Activated naive CD8-positive, alpha-beta T cell treated with anti-CD3 and anti-CD28 coated beads, Interleukin-2, amount 50 U/mL, for 24 hours (primary cell): ENCODE measurements around the gene GSC2.
A peak's percentile ranks its signal among the peaks of the same experiment; 100 is the strongest.

Experiments
- ATAC-seq: fragments of 150-1000 bp; cut with Tn5 transposase; one replicate; pipeline ENCODE4 v1.10.0; 2021
- DNase-seq: peaks from one replicate; pipeline ENCODE4 v3.0.0; 2021
- H3K27ac Mint-ChIP-seq: one replicate; pipeline ENCODE4 v1.8.0; 2021; ENCODE audit warnings: mild to moderate bottlenecking, mixed read lengths
- H3K27me3 Mint-ChIP-seq: one replicate; pipeline ENCODE4 v1.8.0; 2021; ENCODE audit warnings: mixed read lengths
- H3K36me3 Mint-ChIP-seq: one replicate; pipeline ENCODE4 v1.8.0; 2021; ENCODE audit warnings: low read depth, mixed read lengths
- H3K4me1 Mint-ChIP-seq: one replicate; pipeline ENCODE4 v1.8.0; 2021; ENCODE audit warnings: mixed read lengths
- H3K4me3 Mint-ChIP-seq: one replicate; pipeline ENCODE4 v1.8.0; 2021; ENCODE audit warnings: mild to moderate bottlenecking, moderate library complexity, mixed read lengths
- H3K9me3 Mint-ChIP-seq: one replicate; pipeline ENCODE4 v1.8.0; 2021; ENCODE audit warnings: mixed read lengths

Gene GSC2

DNA sequence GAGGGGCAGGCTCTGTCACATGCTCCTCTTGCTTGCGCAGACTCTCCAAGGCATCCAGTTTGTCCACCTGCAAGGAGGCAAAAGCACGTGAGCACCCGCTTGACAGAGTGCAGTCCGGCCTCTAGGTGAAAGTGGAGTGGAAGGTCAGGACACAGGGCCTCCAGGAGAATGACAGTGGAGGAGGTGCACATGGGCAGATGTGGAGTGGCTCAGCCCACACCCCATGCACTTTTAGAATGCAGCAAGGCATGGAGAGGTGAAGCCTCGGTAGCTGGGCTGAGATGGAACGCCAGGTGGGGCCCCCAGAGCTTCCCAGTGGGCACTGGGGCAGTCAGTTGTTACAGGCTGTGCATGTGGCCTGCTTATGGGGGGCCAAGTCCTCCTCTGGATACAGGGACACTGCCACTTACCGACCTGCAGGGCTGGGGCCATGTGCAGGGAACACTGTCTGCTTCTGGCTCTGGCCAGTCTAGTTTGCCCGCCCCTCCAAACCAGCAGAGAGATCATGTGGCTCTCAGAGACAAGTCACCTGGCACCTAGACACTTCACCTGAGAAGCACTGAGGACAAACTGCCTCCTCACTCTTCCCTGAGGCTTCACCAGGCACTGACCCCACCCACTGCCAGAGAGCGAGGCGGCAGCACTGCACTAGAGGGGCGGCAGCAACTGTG lies 30.8 kb upstream of the GSC2 start:
- no peaks in the 10 kb centered on the region for H3K36me3 Mint-ChIP-seq
- peaks cover 27% of the 10 kb centered on the region for H3K4me1 Mint-ChIP-seq
- DNase-seq (no peak), ATAC-seq (no peak)
- H3K27ac Mint-ChIP-seq = peak overlapping the region; percentile 62
- no peaks in the 10 kb centered on the region for H3K27me3 Mint-ChIP-seq
- H3K9me3 Mint-ChIP-seq = no peaks in the 10 kb centered on the region
- H3K4me3 Mint-ChIP-seq = no peak overlapping the region

DNA sequence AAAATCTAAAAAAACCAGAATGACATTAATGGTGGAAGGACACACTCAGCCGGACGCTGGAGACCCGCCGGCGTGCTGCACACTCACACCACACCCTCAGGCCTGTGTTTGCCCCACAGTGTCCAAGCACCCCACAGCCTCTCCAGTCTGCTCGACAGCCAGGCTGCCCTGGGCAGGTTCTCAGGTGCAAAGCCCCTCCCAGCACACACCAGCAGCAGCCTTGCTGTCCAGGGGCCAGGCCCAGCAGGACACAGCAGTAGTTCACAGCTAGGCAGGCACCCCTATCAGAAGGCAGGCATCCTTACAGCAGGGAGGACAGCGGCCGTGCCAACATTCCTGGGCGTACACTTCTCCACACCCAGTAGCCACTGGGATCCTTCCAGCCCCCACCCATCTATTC lies 30.1 kb upstream of the GSC2 start:
- Mint-ChIP-seq H3K9me3 (no peaks in the 10 kb centered on the region), H3K36me3 (peaks cover 1% of the 10 kb centered on the region), H3K4me1 (peaks cover 27% of the 10 kb centered on the region), H3K27me3 (no peaks in the 10 kb centered on the region), H3K4me3 (no peak overlapping the region), H3K27ac (no peak overlapping the region)
- ATAC-seq = no peak
- no peak for DNase-seq

DNA sequence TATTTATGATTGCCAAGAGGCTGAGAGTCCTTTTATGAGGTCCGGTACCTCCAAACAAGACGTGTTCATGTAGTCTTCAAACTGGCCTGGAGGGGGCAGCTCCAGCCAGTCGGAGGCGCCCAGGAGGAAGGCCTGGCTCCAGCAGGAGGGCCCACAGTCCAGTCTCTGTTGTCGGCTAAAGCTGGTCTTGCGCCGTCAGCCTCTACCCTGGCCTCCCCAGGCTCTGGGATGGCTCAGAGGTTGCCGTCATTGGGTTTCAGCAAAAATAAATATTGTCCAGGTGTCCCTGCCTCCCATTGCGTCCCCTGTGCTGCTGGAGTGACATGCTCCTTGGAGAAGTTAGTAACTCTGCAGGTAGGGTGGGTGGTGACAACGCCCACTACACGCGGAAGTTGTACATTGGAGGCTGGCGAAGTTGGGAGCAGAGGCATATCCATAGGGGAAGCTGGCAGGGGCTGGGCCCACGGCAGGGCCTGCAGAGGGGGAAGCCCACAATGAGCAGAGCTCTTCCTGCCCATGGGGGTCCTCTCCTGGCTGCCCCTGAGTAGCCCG lies 29.5 kb upstream of the GSC2 start:
- no peaks in the 10 kb centered on the region for H3K27me3 Mint-ChIP-seq
- H3K4me1 Mint-ChIP-seq = peaks cover 28% of the 10 kb centered on the region
- H3K9me3 Mint-ChIP-seq = no peaks in the 10 kb centered on the region
- peak; percentile 59 for DNase-seq
- peak overlapping the region; percentile 59 for H3K27ac Mint-ChIP-seq
- H3K4me3 Mint-ChIP-seq = peak overlapping the region; percentile 79
- ATAC-seq = peak; percentile 31
- peaks cover 1% of the 10 kb centered on the region for H3K36me3 Mint-ChIP-seq

DNA sequence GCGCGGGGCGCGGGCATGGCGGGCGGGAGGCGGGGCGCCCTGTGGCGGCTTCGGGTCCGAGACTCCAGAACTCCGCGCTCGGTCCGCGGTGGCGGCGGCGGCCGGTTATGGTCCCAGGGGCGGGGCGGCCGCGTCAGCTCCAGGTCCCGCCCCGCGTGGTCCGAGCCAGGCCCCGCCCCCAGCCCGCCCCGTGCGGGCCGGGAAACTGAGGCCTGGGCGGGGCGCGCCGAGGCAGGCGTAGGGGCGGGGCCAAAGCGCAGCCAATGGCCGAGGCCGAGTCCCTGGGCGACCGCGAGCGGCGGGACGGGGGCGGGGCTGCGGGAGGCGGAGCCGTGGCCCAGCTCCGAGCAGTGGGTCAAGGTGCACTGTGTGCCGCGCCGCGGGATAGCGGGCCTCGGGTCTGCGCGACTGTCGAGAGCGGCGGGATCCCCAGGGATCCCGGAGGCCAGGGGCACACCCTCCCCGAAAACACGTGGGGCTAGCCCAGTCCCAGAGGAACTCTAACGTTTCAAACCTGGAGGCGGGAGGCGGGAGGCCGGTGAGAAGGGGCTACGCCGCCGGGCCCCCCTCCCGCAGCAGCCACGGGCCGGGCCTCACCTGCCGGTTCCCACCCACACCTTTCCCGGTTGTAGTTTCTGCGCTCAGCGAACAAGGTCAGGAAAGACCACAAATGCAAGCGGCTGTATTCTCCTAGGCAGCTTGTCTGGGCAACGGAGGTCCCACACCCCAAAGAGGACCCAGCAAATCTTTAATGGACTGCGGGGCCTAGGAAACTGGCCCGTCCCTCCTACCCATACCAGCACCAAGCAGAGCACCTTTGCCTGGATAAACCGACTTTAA lies 28.8 kb upstream of the GSC2 start, which contains the start of gene SLC25A1:
Gene SLC25A1 (minus strand): TSS at position 80 of the 840 bp plus-strand sequence. CDS start 63 bp downstream, at position 17.
- peak; percentile 92 for DNase-seq
- no peaks in the 10 kb centered on the region for H3K9me3 Mint-ChIP-seq

DNA sequence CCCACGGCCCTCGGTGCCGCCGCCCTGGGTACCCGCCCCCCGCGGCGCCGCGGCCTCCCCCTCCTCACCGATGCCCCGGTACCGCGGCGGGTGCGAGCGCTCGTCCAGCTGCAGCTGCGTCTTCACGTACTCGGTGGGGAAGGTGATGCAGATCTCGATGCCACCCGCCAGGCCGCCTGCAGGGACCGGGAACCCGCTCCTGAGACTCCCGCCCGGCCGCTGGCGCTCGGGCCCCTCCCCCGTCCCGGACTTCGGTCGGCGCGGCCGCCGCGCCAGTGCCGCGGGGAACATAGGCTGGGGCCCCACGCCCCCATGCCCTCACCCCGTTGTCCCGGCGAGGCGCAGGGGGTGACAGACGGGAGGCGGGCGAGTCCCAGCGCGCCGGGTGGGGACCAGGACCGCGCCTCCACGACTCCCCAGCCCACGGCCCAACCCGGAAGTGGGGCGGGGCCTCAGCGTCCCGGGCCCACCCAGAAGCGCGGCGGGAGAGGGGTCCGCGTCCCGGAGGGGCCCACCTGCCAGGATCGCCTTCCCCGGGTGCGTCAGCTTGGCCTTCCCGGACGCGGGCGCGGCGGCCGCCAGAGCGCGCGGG lies 28.1 kb upstream of the GSC2 start:
- peaks cover 41% of the 10 kb centered on the region for H3K4me1 Mint-ChIP-seq
- no peak overlapping the region for H3K27ac Mint-ChIP-seq
- no peaks in the 10 kb centered on the region for H3K27me3 Mint-ChIP-seq
- peak overlapping the region; percentile 38 for H3K4me3 Mint-ChIP-seq
- peaks cover 1% of the 10 kb centered on the region for H3K36me3 Mint-ChIP-seq
- H3K9me3 Mint-ChIP-seq = no peaks in the 10 kb centered on the region
- ATAC-seq (peak; percentile 34), DNase-seq (peak; percentile 53)

More for the DNA sequence above, 28.8 kb upstream of the GSC2 start, which contains the start of gene SLC25A1:
- Mint-ChIP-seq H3K36me3 (peaks cover 1% of the 10 kb centered on the region), H3K27ac (peak within 1 kb of the TSS; percentile 59), H3K4me3 (peak within 1 kb of the TSS; percentile 79), H3K4me1 (peaks cover 34% of the 10 kb centered on the region), H3K27me3 (no peaks in the 10 kb centered on the region)
- ATAC-seq = peak; percentile 76

DNA sequence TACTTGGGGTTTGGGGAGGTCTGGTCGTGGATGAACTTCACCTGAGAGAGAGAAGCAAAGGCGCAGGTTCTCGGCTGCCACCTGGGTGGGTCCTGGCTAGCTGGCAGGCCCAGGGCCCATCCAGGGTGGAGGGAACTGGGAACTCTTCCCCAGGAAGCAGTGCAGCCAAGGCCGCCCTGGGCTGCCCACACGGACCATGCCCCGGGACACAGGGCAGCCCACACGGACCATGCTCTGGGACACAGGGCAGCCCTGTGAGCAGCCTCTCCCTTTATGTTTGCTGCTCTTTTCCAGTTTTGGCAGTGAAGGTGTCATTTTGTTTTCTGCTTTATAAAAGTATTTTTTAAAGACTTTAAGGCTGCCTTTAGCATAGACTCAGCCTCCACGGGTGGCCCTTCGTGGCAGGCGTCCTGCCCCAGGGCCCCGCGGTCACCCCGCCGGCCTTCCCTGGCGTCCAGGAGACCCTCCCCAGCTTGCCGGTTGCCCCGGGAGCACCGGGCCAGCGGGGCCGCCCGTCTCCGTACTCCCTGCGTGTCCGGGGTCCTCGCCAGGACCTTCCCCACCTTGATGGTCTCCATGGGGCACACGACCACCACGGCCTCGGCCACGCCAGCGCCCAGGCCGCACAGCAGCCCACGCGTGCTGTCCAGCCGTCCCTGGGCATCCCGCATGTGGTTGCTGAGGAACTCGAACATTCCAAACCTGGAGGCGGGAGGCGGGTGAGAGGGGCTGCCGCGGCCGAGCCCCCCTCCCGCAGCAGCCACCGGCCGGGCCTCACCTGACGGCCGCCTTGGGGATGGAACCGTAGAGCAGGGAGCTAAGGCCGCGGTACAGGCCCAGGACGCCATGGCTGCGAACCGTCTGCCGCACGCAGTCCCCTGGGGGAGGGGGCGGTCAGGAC lies 27.3 kb upstream of the GSC2 start:
- H3K9me3 Mint-ChIP-seq = no peaks in the 10 kb centered on the region
- DNase-seq (no peak), ATAC-seq (no peak)
- H3K27me3 Mint-ChIP-seq = no peaks in the 10 kb centered on the region
- H3K4me1 Mint-ChIP-seq = peaks cover 45% of the 10 kb centered on the region
- H3K36me3 Mint-ChIP-seq = peaks cover 6% of the 10 kb centered on the region
- H3K4me3 Mint-ChIP-seq = peak overlapping the region; percentile 71
- no peak overlapping the region for H3K27ac Mint-ChIP-seq

DNA sequence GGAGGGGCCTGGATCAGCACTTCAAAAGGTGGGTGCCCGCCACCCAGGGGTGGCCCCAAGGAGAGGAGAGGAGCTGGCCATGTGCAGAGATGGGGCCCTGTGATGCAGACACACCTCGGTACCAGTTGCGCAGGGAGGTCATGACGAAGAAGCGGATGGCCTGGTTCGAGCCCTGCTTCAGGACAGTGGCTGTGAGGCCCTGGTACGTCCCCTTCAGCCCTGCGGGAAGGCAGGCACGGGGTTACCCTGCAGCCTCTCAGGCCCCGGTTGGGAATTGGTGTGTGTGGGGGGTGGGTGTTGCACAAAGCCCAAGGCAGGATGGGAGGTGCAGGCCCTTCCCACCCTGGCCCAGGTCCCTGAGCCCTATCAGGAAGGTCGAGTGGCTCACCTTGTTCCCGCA lies 26.6 kb upstream of the GSC2 start:
- Mint-ChIP-seq H3K4me1 (peaks cover 42% of the 10 kb centered on the region), H3K27me3 (no peaks in the 10 kb centered on the region), H3K9me3 (no peaks in the 10 kb centered on the region)

DNA sequence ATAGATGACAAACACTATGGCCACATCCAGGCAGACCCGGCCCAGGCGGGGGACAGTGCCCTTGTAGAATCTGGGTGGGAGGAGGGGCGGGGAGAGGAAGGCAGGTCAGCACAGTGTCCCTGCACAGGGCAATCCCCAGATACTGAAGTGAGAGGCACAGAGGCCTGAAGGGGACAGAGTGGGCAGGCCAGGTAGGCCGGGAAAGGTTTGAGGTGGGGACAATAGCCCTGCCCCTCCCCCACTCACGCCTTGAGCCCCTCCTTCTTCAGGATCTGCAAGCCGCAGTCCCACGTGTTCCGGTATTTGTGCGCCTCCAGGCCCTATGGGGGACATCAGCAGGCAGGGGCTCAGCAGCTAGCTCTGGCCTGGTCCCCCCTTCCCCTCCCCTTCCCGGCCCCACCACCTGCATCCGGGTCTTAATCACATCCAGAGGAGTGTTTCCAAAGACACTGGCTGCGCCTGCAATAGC lies 26.1 kb upstream of the GSC2 start:
- Mint-ChIP-seq H3K27ac (peak overlapping the region; percentile 35), H3K36me3 (peaks cover 9% of the 10 kb centered on the region), H3K9me3 (no peaks in the 10 kb centered on the region), H3K4me3 (peak overlapping the region; percentile 24), H3K4me1 (peaks cover 38% of the 10 kb centered on the region), H3K27me3 (no peaks in the 10 kb centered on the region)
- ATAC-seq (no peak), DNase-seq (no peak)

More for the DNA sequence above, 26.6 kb upstream of the GSC2 start:
- ATAC-seq (no peak), DNase-seq (no peak)
- peaks cover 9% of the 10 kb centered on the region for H3K36me3 Mint-ChIP-seq
- H3K4me3 Mint-ChIP-seq = peak overlapping the region; percentile 24
- no peak overlapping the region for H3K27ac Mint-ChIP-seq

DNA sequence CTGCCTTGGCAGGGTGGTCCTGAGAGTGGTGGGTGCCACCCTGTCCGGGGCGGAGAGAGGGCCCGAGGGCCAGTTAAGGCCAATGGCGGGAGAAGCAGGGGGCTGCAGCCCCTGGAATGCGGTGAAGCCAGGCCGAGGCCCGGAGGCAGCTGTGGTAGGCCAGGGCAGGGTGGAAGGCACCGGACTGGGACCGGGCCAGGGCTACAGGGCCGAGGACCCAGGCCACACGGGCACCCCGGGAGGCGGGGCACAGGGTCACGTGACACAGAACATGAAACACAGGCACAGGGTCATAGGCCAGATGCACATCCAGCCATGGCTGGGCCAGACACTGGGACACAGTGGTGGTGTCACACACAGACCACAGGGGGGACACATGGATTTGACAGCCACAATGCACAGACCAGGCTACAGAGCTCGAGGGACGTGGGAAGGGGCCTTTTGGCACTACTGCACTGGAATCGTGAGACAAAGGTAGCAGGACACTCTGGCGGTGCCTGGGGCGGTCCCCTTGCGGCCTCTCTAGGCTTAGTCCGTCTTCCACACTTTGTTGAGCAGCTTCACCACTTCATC lies 25.6 kb upstream of the GSC2 start:
- Mint-ChIP-seq H3K9me3 (no peaks in the 10 kb centered on the region), H3K4me1 (peaks cover 38% of the 10 kb centered on the region), H3K27me3 (peaks cover 3% of the 10 kb centered on the region), H3K36me3 (peaks cover 9% of the 10 kb centered on the region), H3K4me3 (no peak overlapping the region), H3K27ac (peak overlapping the region; percentile 35)
- no peak for DNase-seq
- ATAC-seq = no peak

DNA sequence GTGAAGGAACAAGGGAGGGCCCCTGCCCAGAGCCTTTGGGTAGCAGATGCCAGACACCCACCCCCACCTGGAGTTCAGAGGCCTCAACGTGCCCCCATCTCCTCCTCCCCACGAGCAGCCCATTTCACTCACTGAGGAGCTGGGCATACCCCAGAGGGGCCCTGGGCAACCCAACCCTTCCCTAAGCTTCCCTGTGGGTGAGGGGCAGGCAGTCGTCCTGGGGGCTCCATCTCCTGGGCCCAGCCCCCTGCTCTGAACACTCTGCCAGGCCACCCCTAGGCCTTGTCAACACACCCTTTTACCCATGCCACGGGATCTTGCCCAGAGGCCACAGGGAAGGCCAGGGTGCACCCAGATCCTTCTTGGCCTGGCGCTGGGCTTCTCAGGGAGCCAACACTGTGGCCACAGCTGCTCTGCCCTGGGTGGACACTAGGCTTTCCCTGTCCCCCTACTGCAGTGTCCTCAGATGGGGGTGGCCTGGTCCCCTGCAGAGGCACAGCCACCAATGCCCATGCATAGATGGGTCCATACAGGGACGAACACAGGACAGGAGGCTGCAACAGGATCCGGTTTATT lies 25.0 kb upstream of the GSC2 start:
- Mint-ChIP-seq H3K27me3 (peaks cover 7% of the 10 kb centered on the region), H3K9me3 (no peaks in the 10 kb centered on the region), H3K36me3 (peaks cover 9% of the 10 kb centered on the region), H3K27ac (no peak overlapping the region), H3K4me3 (no peak overlapping the region), H3K4me1 (peaks cover 43% of the 10 kb centered on the region)
- no peak for DNase-seq
- ATAC-seq = no peak

DNA sequence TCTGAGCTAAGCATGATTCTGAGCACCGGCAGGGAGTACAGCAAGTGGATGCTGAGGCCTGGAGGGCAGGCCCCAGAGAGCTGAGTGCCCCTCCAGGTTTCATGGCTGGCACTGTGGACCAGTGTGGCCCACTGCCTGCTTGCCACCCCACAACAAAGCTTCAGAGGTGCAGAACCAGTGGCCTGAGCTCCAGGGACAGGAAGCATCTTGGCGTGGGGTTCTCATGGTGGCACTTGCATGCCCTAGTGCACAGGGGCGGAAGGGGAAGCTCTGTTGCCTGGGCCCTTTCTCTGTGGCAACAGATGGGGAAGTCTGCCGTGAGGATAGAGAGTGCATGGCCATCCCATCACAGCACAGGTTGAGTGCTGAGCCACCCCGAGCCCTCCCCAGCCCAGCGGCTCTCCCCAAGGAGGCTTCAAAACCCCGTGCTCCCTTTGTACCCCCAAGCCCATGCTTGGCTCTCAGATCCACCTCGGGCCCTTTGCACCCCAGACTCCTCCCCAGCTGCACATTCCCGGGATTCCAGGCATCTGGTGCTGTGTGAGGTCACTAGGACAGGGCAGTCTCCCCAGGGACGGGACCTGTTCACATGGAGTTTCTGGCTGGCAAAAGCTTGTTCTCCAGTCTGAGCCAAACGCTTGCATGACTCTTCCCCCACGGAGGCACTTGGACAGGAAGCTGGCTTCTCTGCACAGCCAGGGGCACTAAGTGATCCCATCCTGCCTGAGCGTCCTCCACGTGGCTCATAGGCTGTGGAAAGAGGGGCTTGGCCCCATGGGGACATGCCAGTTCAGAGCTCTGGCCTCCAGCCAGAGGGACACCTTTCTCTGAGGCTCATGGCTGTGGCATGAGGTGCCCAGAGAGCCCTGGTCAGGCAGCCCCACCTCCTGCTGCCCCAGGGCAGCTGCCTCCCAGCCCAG lies 24.3 kb upstream of the GSC2 start:
- Mint-ChIP-seq H3K9me3 (no peaks in the 10 kb centered on the region), H3K4me1 (peaks cover 42% of the 10 kb centered on the region), H3K4me3 (peak overlapping the region; percentile 99), H3K27ac (no peak overlapping the region), H3K36me3 (peaks cover 9% of the 10 kb centered on the region), H3K27me3 (peaks cover 8% of the 10 kb centered on the region)
- ATAC-seq (no peak), DNase-seq (no peak)
